ENCODE measurements around the gene GLE1.

Gene GLE1

DNA sequence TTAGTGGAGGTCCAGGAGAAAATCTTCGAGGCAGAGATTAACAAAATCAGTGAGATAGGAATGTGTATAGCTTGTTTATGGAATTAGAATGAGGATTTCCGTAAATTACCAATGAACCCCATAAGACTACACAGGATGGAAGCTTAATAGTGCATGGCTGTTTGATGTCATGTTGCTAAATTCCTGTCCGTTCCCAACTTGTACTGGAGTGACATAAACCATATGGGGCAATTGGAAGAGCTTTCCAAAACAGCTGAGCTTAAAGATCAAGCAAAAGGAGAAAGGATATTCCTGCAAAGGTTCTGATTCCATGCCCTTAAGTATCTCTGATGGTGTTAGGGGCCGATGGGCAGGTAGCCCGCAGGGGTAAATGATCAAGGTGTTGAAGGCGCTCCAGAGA is 17.4 kb downstream of the GLE1 start:
- no peaks in the 10 kb centered on the region for H3K9me3 ChIP-seq (ENCODE audit: control insufficient read depth, insufficient read depth, low read depth, low read length)
- peaks cover 25 to 78% of the 10 kb centered on the region in 2 experiments for H3K36me3 ChIP-seq (ENCODE audit: control insufficient read depth in 2 of 2, insufficient read depth in 1 of 2, low read length in 2 of 2)
- TF ChIP-seq ZNF133 (tag by site-specific recombination; IDR thresholded peaks at IDR 0.05) (no peak), ZNF776 (tag by site-specific recombination; IDR thresholded peaks at IDR 0.05; ENCODE audit: borderline replicate concordance) (no peak), ZBTB10 (tag by site-specific recombination; IDR thresholded peaks at IDR 0.05) (no peak), ZNF184 (tag by site-specific recombination; IDR thresholded peaks at IDR 0.05) (no peak), KLF1 (tag by site-specific recombination; IDR thresholded peaks at IDR 0.05) (no peak), ZNF571 (tag by site-specific recombination; IDR thresholded peaks at IDR 0.05) (no peak), ZNF48 (tag by site-specific recombination; IDR thresholded peaks at IDR 0.05) (no peak), ZNF830 (tag by site-specific recombination; IDR thresholded peaks at IDR 0.05; ENCODE audit: low read depth) (no peak)
- TF ChIP-seq, protein P1, sequence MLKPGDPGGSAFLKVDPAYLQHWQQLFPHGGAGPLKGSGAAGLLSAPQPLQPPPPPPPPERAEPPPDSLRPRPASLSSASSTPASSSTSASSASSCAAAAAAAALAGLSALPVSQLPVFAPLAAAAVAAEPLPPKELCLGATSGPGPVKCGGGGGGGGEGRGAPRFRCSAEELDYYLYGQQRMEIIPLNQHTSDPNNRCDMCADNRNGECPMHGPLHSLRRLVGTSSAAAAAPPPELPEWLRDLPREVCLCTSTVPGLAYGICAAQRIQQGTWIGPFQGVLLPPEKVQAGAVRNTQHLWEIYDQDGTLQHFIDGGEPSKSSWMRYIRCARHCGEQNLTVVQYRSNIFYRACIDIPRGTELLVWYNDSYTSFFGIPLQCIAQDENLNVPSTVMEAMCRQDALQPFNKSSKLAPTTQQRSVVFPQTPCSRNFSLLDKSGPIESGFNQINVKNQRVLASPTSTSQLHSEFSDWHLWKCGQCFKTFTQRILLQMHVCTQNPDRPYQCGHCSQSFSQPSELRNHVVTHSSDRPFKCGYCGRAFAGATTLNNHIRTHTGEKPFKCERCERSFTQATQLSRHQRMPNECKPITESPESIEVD (tag by site-specific recombination; IDR thresholded peaks at IDR 0.05) = no peak
- POLR2A ChIA-PET = interaction anchor here (1.0 kb wide), 1 partner anchor 30 kb away, joined by 4 read pairs; the partner anchor contains the start of gene SPTAN1
- H3K27ac ChIP-seq (ENCODE audit: extremely low read depth, low read depth, low read length) = no peak overlapping the region
- no peaks in the 10 kb centered on the region for H3K4me1 ChIP-seq (ENCODE audit: control insufficient read depth, insufficient read depth, low read length)
- no peak overlapping the region for H3K4me3 ChIP-seq (ENCODE audit: low read depth, low read length)
- CTCF ChIA-PET = no interaction called here

DNA sequence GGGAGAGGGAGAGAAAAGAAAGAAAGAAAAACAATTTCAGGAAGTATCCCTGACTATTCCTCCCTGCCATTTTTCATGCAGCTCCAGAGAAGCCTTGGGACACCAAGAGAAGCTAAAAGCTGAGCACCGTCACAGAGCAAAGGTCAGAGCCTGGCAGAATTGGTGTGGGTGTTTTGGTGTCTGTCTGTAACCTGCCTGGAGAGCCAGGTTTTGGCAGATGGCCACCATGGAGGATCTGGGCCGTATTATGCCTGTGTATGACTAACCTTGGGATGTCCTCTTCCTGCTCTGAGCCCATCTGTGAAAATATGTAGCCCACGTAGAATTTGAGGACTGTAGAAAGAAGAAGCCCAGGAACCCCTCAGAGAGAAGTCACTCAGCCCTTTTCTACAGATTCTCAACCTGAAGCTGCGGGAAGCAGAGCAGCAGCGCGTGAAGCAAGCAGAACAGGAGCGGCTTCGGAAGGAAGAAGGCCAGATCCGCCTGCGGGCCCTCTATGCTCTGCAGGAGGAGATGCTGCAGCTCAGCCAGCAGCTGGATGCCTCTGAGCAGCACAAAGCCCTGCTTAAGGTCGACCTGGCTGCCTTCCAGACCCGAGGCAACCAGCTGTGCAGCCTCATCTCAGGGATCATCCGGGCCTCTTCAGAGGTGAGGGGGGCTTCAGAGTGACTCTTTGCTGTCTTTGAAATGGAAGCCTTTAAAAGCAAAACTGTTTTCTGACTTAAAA is 18.8 kb downstream of the GLE1 start:
- Histone ChIP-seq H3K4me1 (ENCODE audit: control insufficient read depth, insufficient read depth, low read length) (no peaks in the 10 kb centered on the region), H3K9me3 (ENCODE audit: control insufficient read depth, insufficient read depth, low read depth, low read length) (no peaks in the 10 kb centered on the region), H3K4me3 (ENCODE audit: low read depth, low read length) (no peak overlapping the region), H3K36me3 (ENCODE audit: control insufficient read depth in 2 of 2, insufficient read depth in 1 of 2, low read length in 2 of 2) (peaks cover 31 to 73% of the 10 kb centered on the region in 2 experiments), H3K27ac (ENCODE audit: extremely low read depth, low read depth, low read length) (no peak overlapping the region)
- ChIA-PET CTCF (no interaction called here), POLR2A (no interaction called here)
- TF ChIP-seq, protein P2, sequence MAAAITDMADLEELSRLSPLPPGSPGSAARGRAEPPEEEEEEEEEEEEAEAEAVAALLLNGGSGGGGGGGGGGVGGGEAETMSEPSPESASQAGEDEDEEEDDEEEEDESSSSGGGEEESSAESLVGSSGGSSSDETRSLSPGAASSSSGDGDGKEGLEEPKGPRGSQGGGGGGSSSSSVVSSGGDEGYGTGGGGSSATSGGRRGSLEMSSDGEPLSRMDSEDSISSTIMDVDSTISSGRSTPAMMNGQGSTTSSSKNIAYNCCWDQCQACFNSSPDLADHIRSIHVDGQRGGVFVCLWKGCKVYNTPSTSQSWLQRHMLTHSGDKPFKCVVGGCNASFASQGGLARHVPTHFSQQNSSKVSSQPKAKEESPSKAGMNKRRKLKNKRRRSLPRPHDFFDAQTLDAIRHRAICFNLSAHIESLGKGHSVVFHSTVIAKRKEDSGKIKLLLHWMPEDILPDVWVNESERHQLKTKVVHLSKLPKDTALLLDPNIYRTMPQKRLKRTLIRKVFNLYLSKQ (tag by site-specific recombination; IDR thresholded peaks at IDR 0.05; ENCODE audit: borderline replicate concordance) = no peak
- peak; percentile 48; the same call in 1 of the 2 replicates for TF ChIP-seq ZIC2 (tag by site-specific recombination; IDR thresholded peaks at IDR 0.05)

GRCh38 chr9:128526720-128527119 is 22.2 kb downstream of the GLE1 start:
- TF ChIP-seq ZNF792 (tag by site-specific recombination; IDR thresholded peaks at IDR 0.05) (no peak), SP7 (tag by site-specific recombination; IDR thresholded peaks at IDR 0.05) (0 out of 2 replicates have a peak, but pooled peaks have one; percentile 25)
- TF ChIP-seq, protein P3, sequence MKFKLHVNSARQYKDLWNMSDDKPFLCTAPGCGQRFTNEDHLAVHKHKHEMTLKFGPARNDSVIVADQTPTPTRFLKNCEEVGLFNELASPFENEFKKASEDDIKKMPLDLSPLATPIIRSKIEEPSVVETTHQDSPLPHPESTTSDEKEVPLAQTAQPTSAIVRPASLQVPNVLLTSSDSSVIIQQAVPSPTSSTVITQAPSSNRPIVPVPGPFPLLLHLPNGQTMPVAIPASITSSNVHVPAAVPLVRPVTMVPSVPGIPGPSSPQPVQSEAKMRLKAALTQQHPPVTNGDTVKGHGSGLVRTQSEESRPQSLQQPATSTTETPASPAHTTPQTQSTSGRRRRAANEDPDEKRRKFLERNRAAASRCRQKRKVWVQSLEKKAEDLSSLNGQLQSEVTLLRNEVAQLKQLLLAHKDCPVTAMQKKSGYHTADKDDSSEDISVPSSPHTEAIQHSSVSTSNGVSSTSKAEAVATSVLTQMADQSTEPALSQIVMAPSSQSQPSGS (tag by site-specific recombination; IDR thresholded peaks at IDR 0.05; ENCODE audit: low read depth) = no peak
- Histone ChIP-seq H3K36me3 (ENCODE audit: control insufficient read depth in 2 of 2, insufficient read depth in 1 of 2, low read length in 2 of 2) (peaks cover 27 to 75% of the 10 kb centered on the region in 2 experiments), H3K9me3 (ENCODE audit: control insufficient read depth, insufficient read depth, low read depth, low read length) (no peaks in the 10 kb centered on the region), H3K4me3 (ENCODE audit: low read depth, low read length) (no peak overlapping the region), H3K27ac (ENCODE audit: extremely low read depth, low read depth, low read length) (no peak overlapping the region), H3K4me1 (ENCODE audit: control insufficient read depth, insufficient read depth, low read length) (no peaks in the 10 kb centered on the region)
- ChIA-PET CTCF (interaction anchor here (0.6 kb wide), 1 partner anchor 24 kb away, joined by 4 read pairs; no protein-coding TSS in a partner anchor), POLR2A (interaction anchor here (1.0 kb wide), 1 partner anchor 32 kb away, joined by 3 read pairs; no protein-coding TSS in a partner anchor)

Measured in HEK293 (cell line).